ENCODE results near the gene DLG4. TPM values are rescaled to one million over a fixed set of nuclear protein-coding genes. Genes with fewer than 3 reads are reported as not detected.

DLG4 gene
- total RNA-seq, 2 experiments from 2014 or later: 15.4 to 27.3 TPM

DNA sequence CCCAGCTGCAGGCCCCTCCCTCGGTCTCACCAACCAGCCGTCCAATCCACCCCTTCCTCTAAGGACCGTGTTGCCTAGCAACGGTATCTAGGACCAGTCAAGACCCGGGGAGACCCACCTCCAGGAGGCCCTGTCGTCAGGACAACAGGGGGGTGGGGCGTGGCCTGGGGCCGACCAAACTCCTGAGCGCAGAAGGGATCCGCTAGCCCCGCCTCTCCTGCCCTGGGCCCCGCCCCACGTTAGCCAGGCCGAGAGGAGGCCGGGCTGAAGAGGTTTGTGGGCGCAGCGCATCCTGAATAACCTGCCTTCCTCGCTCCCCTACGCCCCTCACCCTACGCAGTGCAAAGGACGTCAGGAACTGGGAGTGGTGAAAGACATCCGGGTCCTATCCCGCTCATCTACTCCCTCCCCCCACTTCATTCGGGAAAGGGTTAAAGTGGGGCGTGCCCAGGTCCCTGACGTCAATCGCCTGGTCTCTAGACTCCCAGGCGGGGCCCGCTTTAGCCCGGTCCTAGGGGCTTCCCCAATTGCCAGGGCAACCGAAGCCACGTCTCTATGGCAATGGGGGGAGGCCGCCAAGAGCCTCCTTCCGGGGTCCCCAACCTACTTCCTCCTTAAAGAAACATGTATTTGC, 14.7 kb downstream of the DLG4 start:
- CTCF ChIA-PET (ENCODE audit: unreplicated experiment): no interaction called here
- Histone ChIP-seq H3K4me1 (ENCODE audit: insufficient read depth, low read length, poor library complexity, severe bottlenecking) (peaks cover 23% of the 10 kb centered on the region), H3K4me2 (ENCODE audit: low read length) (peak overlapping the region; percentile 73), H3K9me3 (ENCODE audit: low read length) (no peaks in the 10 kb centered on the region), H2AFZ (ENCODE audit: low read length) (peak overlapping the region; percentile 20; the same call in 1 of the 2 replicates), H3K4me3 (ENCODE audit: low read depth, low read length, poor library complexity, severe bottlenecking) (peak overlapping the region; percentile 65), H4K20me1 (ENCODE audit: insufficient read depth, low read length) (no peaks in the 10 kb centered on the region), H3K79me2 (ENCODE audit: insufficient read depth, low read depth, low read length) (no peaks in the 10 kb centered on the region), H3K27ac (ENCODE audit: low read depth, low read length, poor library complexity, severe bottlenecking) (peak overlapping the region; percentile 57), H3K36me3 (ENCODE audit: insufficient read depth, low read length) (peaks cover 29% of the 10 kb centered on the region; the same call in 1 of the 2 replicates), H3K9me2 (ENCODE audit: insufficient read depth, low read length) (no peaks in the 10 kb centered on the region)
- intact Hi-C loops (cut with micrococcal nuclease; ENCODE audit: unreplicated experiment): no loop called here
- BruUV-seq (replicated peaks): no TSS peak
- POLR2A ChIA-PET: no interaction called here
- TF ChIP-seq EZH2phosphoT487 (IDR thresholded peaks at IDR 0.05; ENCODE audit: borderline replicate concordance, low read depth, low read length): no peak
- DNase-seq (ENCODE audit: low spot score): peak; percentile 95

GRCh38 chr17:7204336-7204735, 15.3 kb downstream of the DLG4 start:
- Histone ChIP-seq H4K20me1 (ENCODE audit: insufficient read depth, low read length) (no peaks in the 10 kb centered on the region), H3K4me3 (ENCODE audit: low read depth, low read length, poor library complexity, severe bottlenecking) (peak overlapping the region; percentile 65), H3K27ac (ENCODE audit: low read depth, low read length, poor library complexity, severe bottlenecking) (peak overlapping the region; percentile 57), H3K9me3 (ENCODE audit: low read length) (no peaks in the 10 kb centered on the region), H3K9me2 (ENCODE audit: insufficient read depth, low read length) (no peaks in the 10 kb centered on the region), H3K4me1 (ENCODE audit: insufficient read depth, low read length, poor library complexity, severe bottlenecking) (peaks cover 23% of the 10 kb centered on the region), H3K79me2 (ENCODE audit: insufficient read depth, low read depth, low read length) (no peaks in the 10 kb centered on the region), H3K4me2 (ENCODE audit: low read length) (peak overlapping the region; percentile 73), H3K36me3 (ENCODE audit: insufficient read depth, low read length) (peaks cover 30% of the 10 kb centered on the region; the same call in 1 of the 2 replicates), H2AFZ (ENCODE audit: low read length) (peak overlapping the region; percentile 20; the same call in 1 of the 2 replicates)
- TF ChIP-seq, protein P1, sequence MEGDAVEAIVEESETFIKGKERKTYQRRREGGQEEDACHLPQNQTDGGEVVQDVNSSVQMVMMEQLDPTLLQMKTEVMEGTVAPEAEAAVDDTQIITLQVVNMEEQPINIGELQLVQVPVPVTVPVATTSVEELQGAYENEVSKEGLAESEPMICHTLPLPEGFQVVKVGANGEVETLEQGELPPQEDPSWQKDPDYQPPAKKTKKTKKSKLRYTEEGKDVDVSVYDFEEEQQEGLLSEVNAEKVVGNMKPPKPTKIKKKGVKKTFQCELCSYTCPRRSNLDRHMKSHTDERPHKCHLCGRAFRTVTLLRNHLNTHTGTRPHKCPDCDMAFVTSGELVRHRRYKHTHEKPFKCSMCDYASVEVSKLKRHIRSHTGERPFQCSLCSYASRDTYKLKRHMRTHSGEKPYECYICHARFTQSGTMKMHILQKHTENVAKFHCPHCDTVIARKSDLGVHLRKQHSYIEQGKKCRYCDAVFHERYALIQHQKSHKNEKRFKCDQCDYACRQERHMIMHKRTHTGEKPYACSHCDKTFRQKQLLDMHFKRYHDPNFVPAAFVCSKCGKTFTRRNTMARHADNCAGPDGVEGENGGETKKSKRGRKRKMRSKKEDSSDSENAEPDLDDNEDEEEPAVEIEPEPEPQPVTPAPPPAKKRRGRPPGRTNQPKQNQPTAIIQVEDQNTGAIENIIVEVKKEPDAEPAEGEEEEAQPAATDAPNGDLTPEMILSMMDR (conservative IDR thresholded peaks at IDR 0.05; ENCODE audit: low read length): no peak
- TF ChIP-seq EZH2phosphoT487 (IDR thresholded peaks at IDR 0.05; ENCODE audit: borderline replicate concordance, low read depth, low read length): no peak
- no TSS peak for BruUV-seq (replicated peaks)
- CTCF ChIA-PET (ENCODE audit: unreplicated experiment): no interaction called here
- POLR2A ChIA-PET: no interaction called here
- no peak for DNase-seq (ENCODE audit: low spot score)
- intact Hi-C loops (cut with micrococcal nuclease; ENCODE audit: unreplicated experiment): no loop called here

DNA sequence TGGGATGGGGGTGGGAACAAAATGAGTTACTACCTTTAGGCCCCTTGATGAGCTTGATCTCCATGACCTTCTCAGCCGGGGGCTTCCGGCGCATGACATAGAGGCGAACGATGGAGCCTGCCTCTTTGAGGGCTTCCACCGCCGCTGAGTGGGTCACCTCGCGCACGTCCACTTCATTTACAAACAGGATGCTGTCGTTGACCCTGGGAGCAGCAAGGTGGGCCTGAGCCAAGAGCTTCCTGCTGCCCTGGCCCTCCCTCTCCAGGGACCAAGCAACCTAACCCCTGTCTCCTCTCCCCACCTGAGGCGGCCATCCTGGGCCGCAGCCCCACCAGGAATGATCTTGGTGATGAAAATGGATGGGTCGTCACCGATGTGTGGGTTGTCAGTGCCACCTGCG, 16.2 kb downstream of the DLG4 start:
- BruUV-seq (replicated peaks): no TSS peak
- intact Hi-C loops (cut with micrococcal nuclease; ENCODE audit: unreplicated experiment): no loop called here
- no peaks in the 10 kb centered on the region for H3K9me2 ChIP-seq (ENCODE audit: insufficient read depth, low read length)
- no peaks in the 10 kb centered on the region for H3K79me2 ChIP-seq (ENCODE audit: insufficient read depth, low read depth, low read length)
- H3K4me1 ChIP-seq (ENCODE audit: insufficient read depth, low read length, poor library complexity, severe bottlenecking): peaks cover 23% of the 10 kb centered on the region
- peaks cover 30% of the 10 kb centered on the region; the same call in 1 of the 2 replicates for H3K36me3 ChIP-seq (ENCODE audit: insufficient read depth, low read length)
- H3K4me2 ChIP-seq (ENCODE audit: low read length): no peak overlapping the region
- H3K9me3 ChIP-seq (ENCODE audit: low read length): no peaks in the 10 kb centered on the region
- H3K4me3 ChIP-seq (ENCODE audit: low read depth, low read length, poor library complexity, severe bottlenecking): no peak overlapping the region
- no peak overlapping the region for H3K27ac ChIP-seq (ENCODE audit: low read depth, low read length, poor library complexity, severe bottlenecking)
- ChIA-PET CTCF (ENCODE audit: unreplicated experiment) (no interaction called here), POLR2A (no interaction called here)
- no peak overlapping the region for H2AFZ ChIP-seq (ENCODE audit: low read length)
- no peaks in the 10 kb centered on the region for H4K20me1 ChIP-seq (ENCODE audit: insufficient read depth, low read length)
- TF ChIP-seq EZH2phosphoT487 (IDR thresholded peaks at IDR 0.05; ENCODE audit: borderline replicate concordance, low read depth, low read length): no peak
- TF ChIP-seq, protein P1 (conservative IDR thresholded peaks at IDR 0.05; ENCODE audit: low read length): no peak
- no peak for DNase-seq (ENCODE audit: low spot score)
